ENCODE data around the gene MAN1A2. TPM values are rescaled to one million over a fixed set of nuclear protein-coding genes. Genes with fewer than 3 reads are reported as not detected.
A peak's percentile ranks its signal among the peaks of the same experiment; 100 is the strongest.

The MAN1A2 gene
- polyA plus RNA-seq, 3 donors from 2014 or later, result 21.9 to 29.2 (median 22.7) TPM

- no peaks in the 10 kb centered on the region for H3K9me3 Mint-ChIP-seq
- H3K4me3 Mint-ChIP-seq, result no peak overlapping the region
- H3K36me3 Mint-ChIP-seq, result peaks cover 0 to 4% (median 0%) of the 10 kb centered on the region in 3 donors
- DNase-seq, result no peak
- H3K27ac Mint-ChIP-seq, result peak overlapping the region in 2 of 6 donors; percentile 6 to 51
- H3K4me1 Mint-ChIP-seq, result peaks cover 17 to 20% of the 10 kb centered on the region in 2 donors
- peaks cover 2 to 4% (median 2%) of the 10 kb centered on the region in 3 donors for H3K27me3 Mint-ChIP-seq (ENCODE audit: low read depth in 3 of 3)
These were observed 209.0 kb downstream of the MAN1A2 start for GRCh38 chr1:117576236-117576635.

- Mint-ChIP-seq H3K9me3 (no peaks in the 10 kb centered on the region), H3K36me3 (peaks cover 0 to 4% (median 0%) of the 10 kb centered on the region in 3 donors), H3K4me3 (no peak overlapping the region), H3K27me3 (ENCODE audit: low read depth in 3 of 3) (peaks cover 1 to 6% (median 2%) of the 10 kb centered on the region in 3 donors), H3K27ac (no peak overlapping the region), H3K4me1 (peaks cover 7 to 13% of the 10 kb centered on the region in 2 donors)
- DNase-seq, result no peak
These were observed 210.1 kb downstream of the MAN1A2 start for GRCh38 chr1:117577191-117577885.

- Mint-ChIP-seq H3K4me1 (peaks cover 0 to 5% of the 10 kb centered on the region in 2 donors), H3K27ac (no peak overlapping the region), H3K36me3 (no peaks in the 10 kb centered on the region), H3K4me3 (no peak overlapping the region), H3K27me3 (ENCODE audit: low read depth in 3 of 3) (peaks cover 1 to 6% (median 2%) of the 10 kb centered on the region in 3 donors), H3K9me3 (no peaks in the 10 kb centered on the region)
- no peak for DNase-seq
These were observed 211.2 kb downstream of the MAN1A2 start for GRCh38 chr1:117578466-117578865.

Other genes starting within 250 kb of the MAN1A2 start
- gene TRIM45, start 245.7 kb upstream of the MAN1A2 start, polyA plus RNA-seq, result not detected
- not detected for gene VTCN1, start 156.5 kb upstream of the MAN1A2 start, polyA plus RNA-seq
- gene TENT5C, start 238.6 kb downstream of the MAN1A2 start, polyA plus RNA-seq, result 10 to 100 TPM in 2 of 3 donors, 1 to 10 TPM in 1; 7.4 to 25.7 (median 25.3) TPM

Measured in immature natural killer cell (primary cell).